GM21576 (cell line): ENCODE results near the gene SPATA46.
"Not testable (repeated sequence)": the region's sequence is repeated elsewhere in the genome, so short reads cannot be mapped to it uniquely, and the experiment has no call there.

Experiments
- ATAC-seq: cut with Tn5 transposase; IDR thresholded peaks from one replicate; pipeline ENCODE4 v1.9.1; 2021; ENCODE audit warnings: mild to moderate bottlenecking, moderate library complexity; ENCODE audit not compliant: unreplicated experiment

SPATA46 gene

DNA sequence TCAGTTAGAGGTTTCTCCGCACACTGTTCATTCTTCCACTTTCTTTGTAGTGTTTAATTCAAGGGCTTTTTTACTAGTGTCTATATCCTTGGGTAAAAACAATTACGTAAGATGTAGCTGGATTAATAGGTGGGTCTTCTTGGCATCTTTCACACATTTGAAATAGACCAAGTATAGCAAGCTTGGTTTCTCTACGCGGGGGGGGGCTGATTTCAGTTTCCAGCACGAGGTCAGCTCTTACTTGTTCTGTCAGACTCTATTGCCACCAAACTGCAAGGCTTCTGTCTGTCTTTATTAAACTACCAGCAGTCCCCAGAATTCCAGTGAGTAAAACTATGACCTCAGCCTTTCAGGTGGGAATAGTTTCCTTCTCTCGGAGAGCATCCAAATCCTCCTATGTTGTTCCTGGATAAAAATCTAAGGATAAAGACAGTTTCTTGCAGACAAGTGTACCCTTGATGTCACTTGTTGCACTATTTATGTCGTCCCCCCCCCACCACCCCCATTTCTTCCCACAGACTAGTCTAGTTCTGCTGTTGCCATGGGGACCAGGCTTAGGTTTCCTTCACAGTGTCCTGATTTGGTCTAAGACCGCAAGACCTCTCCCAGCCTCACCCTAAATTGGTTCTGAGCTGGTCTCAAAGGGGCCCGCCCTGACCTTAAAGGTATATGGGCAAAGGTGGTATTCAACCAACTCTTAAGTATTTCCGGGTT is 17.0 kb downstream of the SPATA46 start:
- ATAC-seq: no peak

DNA sequence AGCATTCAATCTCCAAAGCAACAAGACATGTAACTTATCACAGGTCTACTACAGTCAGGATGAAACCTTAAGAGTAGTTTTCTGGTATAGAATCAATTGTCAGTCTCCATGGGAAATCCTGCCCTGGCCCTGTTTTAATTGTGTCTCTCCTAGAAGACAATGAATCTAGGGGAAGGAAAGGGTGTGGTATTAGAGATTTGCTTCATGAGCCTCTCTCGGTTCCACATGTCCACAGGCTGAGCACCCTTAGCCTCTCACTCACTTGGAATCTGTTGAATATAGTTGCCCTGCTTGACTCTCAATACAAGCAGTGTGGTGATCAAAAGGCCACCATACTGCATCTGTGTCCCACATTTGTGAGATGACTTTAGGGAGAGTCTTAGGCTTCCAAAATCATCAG is 17.7 kb downstream of the SPATA46 start:
- no peak for ATAC-seq

DNA sequence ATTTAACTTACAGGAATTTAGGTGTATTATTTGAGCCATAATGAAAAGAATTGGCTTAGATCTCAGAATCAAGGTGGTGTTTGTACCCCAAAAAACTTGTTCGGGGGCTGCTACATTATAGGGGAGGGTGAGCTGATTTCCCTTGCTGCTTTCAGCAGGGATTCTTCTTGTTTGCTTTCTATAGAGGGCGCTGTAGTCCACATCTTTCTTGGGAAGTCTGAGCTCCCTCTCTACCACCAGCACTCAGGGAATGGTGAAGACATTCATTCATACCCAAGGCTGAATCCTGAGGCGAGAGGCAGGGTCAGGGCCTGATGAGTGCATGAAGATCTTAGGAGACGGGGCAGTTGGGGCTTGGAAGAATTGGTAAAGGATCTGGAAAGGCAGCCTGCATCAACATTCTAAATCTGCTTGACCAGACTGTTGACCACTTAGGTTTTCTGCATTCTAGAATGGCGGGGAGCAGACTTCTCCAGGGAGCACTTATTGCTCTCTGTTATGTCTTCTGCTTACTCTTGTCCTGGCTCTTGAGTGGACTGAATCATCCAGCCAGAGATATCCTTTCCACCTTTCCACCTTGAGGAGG is 18.9 kb downstream of the SPATA46 start:
- no peak for ATAC-seq

DNA sequence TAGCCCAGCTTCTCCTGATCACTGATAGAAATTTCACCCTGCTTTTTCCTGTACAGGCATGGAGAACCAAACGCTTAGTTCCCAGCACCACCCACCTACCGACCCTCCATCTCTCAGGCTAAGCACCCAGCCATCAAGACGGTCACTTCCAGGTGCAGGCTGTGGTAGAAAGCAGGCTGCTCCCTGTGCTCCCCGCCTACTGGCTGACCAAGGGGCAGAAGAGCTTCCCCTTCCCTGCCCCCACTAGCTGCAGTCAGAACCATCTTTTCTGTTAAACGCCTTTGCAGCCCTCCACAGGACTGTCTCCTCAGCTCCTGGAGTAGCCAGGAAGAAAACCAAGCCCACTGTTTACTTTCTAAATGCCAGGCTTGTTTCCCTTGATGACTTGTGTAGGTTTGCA is 23.0 kb downstream of the SPATA46 start:
- ATAC-seq: no peak

DNA sequence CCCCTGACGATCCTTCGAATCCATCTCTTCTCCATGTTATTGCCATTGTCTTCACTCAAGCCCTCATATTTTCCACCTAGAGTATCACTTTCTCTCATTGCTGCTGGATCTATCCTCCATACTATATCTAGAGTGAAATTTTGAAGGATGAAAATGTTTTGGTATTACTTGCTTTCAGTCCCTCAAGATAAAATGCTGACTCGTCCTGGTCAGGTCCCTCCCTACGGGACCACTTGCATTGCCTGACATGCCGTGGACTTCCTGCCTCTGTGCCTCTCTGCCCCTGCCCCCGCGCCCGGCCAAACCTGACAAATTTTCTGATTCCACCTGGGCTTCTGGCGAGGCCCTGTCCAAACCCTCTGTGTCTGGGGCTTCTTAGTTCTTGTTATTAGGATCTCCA is 23.6 kb downstream of the SPATA46 start:
- no peak for ATAC-seq

DNA sequence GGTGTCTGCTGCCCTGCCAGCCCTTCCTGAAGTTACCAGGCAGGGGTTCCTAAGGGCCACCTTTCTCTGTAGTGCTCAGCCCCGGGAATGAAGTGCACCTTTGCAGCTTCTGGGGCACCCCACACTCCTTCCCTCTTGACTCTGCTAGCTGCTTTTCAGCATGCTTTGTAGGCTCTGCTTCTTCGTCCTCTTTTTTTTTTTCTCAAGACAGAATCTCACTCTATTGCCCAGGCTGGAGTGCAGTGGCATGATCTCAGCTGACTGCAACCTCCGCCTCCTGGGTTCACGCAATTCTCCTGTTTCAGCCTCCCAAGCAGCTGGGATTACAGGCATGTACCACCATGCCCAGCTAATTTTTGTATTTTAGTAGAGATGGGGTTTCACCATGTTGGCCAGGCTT is 24.8 kb downstream of the SPATA46 start:
- not testable (repeated sequence) for ATAC-seq

DNA sequence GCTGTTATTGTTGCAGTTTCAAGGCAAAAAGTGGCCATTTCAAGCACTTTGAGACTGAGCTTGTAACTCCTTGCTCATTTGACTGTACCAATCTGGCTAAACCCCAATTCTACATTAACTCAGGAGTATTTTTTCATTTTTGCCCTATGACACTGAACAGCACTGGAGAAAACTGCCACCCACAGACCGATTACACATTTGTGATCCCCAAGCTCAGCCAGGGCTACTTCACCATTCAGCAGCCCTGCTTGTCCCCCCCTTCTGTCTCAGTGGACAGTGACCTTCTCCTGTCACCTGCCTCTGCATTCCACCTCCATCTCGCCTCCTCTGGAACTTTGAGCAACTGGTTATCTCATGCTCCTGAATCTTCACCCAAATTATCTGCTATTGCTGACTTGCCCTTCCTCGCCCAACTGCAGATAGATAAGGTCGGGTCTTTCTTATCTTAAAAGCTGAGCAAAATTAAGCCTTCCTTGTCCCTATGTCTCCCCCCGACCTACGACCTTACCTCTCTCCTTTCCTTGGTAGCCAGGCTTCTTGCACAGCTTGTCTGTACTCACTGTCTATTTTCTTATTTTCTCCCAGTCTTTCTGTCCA is 25.3 kb downstream of the SPATA46 start:
- no peak for ATAC-seq

DNA sequence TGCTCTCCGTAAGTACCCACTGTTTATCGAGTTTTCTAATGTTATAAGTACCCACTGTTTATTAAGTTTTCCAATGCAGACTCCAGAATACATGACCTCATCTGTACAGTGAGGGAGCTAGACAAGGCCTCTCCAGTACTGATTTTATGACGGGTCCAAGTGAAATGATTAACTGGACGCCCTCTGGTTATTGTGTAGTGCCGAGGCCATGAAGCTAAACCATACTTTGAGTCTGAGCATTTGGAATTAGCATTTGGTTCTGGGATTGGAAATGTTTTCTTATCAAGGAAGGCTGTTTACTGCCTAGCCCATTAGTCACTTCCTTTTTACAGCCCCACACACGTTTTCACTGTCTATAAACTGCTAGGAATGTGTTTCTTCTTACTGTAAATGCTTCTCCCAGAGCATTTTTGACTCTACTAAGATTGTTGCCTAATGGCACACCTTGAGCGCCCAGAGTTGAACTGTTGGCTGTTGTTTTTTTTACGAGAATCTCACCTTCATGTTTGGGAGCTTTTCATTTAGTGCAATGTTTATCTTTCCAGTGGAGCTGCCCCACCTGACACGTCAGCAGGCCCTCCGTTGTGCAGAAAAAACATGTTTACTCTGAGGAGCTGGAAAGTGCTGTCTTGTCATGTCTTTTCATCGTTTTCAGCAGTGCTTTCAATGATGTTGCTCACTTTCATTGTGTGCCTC is 26.9 kb downstream of the SPATA46 start:
- ATAC-seq: no peak

DNA sequence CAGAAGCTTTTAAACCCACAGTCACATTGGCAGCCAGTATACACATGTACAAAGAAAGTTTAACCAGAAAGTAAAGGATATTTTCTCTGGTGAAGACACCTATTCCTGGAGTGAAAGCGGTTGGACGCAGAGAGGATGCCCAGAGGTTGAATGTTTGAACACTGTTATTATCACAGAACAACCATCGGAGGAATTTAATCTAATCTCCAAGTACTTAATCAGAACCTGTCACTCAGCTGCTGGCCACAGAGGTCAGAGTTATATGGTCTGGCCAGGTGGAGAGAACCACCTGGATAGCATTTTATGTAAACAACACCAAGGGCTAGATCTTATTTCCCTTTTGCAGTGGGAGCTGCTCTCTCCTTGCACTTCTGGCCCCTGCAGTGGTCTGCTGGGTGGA is 29.4 kb downstream of the SPATA46 start:
- ATAC-seq: no peak

DNA sequence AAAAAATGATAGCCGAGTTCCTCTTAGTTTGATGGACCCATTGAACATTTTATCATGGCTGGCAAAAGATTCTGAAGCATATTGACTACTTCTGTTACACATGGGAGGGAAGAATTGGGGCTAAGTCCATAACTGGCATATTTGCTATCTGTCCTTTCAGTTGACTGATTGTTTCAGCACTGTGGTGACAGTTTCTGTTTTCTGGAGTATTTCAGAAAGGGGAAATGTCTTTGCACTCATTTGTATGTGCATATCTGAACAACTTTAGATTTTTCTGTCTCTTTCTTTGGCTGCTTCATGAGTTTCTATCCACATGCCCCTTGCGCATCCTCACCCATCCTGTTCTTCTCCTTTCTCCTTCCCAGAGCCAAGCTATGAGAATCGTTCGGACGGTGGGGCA is 33.2 kb downstream of the SPATA46 start:
- ATAC-seq: no peak

DNA sequence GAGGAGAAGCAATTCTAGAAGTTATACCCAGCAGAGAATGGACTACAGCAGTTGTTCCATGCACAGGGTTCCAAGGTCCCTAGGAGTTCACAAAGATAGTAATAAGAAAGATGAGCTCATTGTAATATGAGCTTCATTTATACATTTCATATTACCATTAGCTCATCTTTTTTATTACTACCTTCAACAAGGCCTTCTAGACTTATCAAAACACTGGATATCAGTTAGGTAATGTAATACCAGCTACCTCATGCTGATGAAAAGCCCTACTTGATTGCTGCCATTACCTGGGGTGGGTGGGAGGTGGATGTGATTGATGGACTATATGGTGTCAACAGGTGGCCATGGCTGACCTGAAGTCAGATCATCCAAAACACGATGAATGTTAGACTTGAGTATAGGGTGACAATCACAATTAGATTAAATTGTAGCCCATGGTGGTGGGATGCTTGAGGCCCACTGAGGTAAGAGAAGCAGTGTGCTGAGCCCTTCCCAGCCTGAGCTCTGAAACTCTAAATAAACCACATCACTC is 34.1 kb downstream of the SPATA46 start:
- no peak for ATAC-seq

DNA sequence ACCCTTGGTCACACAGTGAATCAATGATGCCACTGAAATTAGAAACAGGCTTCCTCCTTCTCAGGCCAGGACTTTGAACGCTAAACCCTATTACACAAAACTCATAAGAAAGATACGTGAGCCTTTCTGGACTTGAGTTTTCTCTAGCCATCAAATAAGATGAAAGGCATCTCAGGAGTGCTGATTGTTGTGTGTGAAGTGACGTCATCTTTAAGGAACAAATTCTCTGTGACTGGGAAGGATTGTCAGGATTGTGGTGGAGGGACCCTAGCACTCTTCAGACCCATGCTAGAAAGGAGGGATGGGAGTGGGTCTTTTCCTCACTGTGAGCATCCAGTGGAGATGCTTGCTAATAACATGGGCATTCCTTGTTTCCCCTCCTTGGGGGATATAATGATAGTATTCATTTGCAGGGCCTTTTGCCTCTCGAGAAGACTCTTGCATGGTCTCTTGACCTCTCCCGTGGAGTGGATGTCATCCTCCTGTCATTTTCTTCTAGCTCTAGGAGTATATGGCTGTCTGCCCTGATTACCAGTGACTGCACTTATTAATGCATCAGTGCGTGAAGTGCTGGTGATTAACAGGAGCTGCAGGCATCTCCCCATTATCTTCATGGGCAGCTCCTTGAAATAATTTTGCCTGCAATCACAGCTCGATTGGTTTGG is 39.9 kb downstream of the SPATA46 start:
- ATAC-seq: no peak

DNA sequence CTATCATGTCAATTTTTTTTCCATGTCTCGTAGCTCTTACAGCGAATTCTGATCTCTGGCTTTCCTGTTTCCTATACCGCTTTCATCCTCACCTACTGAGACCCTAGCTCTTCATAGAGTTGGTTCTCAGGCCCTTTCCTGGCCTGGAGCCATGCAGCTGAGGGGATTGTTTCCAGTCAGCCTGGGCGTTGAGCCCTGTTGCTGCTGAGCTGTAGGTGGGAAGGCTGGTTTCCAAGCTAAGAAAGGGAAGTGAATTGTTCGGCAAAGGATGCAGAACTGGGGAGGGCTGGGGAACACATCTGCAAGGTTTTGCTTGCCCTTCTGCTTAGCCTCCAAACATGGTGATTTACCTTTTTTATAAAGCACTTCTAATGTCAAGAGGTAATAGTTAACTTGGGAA is 41.5 kb downstream of the SPATA46 start:
- ATAC-seq: no peak

DNA sequence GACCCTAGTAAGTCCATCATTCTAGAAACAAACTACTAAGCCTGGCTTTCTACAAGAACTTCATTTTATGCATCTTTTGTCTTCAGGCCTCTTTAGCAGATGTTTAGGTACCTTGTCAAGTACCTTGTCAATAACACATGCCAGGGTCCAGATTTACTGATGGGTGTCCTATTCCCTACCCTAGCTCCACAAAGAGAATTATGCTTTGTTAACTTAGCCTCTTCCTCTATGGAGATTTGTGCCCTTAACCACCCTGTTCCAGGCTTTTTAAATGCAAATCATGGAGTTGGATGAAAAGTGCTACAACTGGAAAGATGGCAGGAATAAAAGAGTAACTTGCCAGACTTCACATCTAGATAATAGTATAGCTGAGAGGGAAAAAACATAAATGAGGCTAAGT is 42.7 kb downstream of the SPATA46 start:
- no peak for ATAC-seq

DNA sequence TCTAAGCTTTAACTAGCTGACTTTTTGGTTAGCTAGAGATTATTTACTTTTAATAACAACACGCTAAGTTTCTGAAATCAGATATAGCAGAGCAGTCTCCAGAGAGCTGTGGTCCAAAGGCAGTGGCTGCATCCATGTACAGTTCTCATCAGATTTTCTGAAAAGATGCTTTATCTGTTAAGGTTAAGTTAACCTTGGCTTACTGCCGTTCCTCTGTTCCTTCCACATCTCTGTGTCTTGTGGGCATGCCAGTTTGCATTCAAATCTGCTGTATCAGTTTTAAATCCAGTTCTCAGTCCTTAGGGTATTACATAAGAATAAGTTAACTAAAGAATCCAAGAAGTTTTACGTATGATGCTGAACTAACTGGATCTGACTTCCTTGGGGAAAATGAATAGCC is 46.8 kb downstream of the SPATA46 start:
- no peak for ATAC-seq

DNA sequence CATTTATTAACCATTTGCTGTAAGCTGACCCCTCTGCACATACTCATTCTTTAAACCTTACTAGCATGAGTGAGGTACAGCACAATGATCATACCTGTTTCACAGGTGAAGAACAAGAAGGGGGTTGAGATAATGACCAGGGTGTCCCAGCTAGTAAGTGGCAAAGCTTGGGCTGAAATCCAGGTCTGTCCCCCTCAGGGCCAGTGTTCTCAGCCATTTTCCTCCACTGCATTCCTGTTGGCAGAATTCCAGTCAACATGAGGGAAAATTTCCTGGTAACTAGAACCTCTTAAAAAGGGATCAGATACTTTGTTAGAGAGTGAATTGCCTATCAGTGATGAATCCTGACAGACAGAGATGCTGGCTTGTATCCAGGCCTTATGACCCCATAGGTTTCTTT is 48.1 kb downstream of the SPATA46 start:
- ATAC-seq: no peak

DNA sequence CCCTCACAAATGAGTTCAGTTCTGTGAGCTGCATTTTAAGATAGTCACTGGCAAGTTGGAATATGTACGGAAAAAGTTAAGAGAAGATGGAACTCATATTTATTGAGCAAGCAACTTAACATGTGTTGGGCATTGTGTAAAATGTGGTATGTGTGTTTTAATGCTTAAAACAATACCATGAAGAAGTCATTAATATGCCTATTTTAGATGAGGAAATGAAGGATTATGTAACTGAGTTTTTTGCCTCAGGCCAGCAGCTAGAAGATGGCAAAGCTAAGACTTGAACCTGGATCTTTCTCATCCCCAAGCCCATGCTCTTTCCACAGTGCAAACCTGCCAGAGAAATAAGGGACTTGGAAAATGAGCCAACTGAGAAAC is 48.9 kb downstream of the SPATA46 start:
- no peak for ATAC-seq

DNA sequence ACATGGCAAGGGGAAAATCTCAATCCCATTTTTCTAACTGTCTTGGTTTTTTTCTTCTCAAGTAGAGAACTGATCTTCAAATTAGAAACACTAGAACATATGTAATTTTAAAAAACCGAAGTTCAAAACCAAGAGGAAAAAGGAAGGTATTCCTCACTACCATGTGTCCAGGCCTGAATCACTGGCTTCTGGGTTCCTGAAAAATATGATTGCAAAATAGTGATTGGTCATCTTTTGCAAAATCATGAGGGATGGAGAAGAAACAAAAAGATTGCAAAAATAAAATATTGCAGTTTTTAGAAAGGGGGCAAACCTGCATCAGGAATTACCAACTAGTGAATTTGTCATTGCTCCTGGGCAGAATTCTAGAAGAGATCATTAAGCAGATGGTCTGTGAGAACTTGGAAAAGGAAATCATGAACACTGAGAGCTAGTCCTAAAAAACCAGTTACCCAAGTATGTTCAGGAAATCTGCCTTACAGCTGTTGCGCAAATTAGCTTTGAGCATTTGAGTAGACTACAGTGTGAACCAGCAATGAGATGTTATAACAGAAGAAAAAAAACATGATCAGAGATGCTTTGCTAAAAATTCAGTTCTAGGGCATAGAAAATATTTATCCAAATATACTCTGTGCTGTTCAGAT is 49.4 kb downstream of the SPATA46 start:
- ATAC-seq: no peak

DNA sequence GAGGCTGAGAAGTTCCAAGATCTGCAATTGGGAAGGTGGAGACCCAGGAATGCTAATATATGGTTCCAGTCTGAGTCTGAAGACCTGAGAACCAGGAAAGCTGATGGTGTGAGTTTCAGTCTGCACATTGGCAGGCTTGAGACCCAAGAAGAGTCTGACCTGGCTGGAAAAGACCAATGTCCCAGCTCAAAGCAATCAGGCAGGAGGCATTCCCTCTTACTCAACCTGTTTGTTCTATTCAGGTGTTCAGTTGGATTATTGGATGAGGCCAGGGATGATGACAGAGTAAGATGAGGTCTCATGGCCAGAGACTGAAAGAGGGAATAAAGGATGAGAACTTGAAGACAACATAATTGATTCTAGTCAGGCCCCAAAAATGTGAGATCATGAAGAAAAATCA is 50.1 kb downstream of the SPATA46 start:
- no peak for ATAC-seq

DNA sequence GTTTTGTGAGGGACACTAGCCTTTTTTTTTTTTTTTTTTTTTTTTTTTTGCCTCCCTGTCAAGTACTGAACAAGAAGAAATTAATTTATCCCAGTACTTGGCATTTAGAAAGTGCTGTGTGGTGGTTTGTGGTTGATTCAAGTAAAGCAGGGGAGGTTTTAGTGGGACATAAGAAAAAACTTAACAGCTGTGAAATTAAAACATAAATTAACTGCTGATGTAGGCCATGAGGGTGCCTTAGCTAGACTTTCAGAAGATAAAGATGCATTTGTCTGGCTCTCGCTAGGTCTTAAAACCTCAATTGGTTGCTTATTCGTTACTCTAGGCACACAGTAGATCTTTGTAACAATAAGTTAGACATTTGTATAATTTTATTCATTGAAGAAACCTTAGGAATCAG is 52.3 kb downstream of the SPATA46 start:
- ATAC-seq: no peak
